Kidney epithelial cell (primary cell): Measurements from ENCODE around the gene LDLRAD4. TPM values are rescaled to one million over a fixed set of nuclear protein-coding genes. Genes with fewer than 3 reads are reported as not detected.

ENCODE experiments used
- DNase-seq: peaks from one replicate; pipeline ENCODE4 v3.0.0-alpha.2; 2010; ENCODE audit warnings: low read depth
- H3K27me3 ChIP-seq: 2 replicates; pipeline ENCODE4 v1.6.0; 2011; ENCODE audit warnings: low read length; ENCODE audit not compliant: control insufficient read depth, insufficient read depth
- H3K36me3 ChIP-seq: 2 replicates; pipeline ENCODE4 v1.5.1; 2011; ENCODE audit warnings: low read length; ENCODE audit not compliant: control insufficient read depth, insufficient read depth
- H3K4me3 ChIP-seq: 2 replicates; pipeline ENCODE4 v1.5.1; 2011; ENCODE audit warnings: low read depth, mild to moderate bottlenecking, control low read depth, low read length
- total RNA-seq: library from RNA; depleted of rRNA; stranded (reverse); fragments of >200 nt; gene quantifications from 2 replicates; pipeline ENCODE4 v1.2.3, GENCODE V29; 2015
- TF ChIP-seq, protein P1 (sequence below): IDR thresholded peaks from 2 replicates; pipeline ENCODE4 v1.5.1; 2011; ENCODE audit warnings: mild to moderate bottlenecking, moderate library complexity, low read length, control low read depth, inconsistent platforms; ENCODE audit not compliant: insufficient read depth, poor library complexity, severe bottlenecking

LDLRAD4 gene
- total RNA-seq, 1 donor from 2014 or later = 5.8 TPM

DNA sequence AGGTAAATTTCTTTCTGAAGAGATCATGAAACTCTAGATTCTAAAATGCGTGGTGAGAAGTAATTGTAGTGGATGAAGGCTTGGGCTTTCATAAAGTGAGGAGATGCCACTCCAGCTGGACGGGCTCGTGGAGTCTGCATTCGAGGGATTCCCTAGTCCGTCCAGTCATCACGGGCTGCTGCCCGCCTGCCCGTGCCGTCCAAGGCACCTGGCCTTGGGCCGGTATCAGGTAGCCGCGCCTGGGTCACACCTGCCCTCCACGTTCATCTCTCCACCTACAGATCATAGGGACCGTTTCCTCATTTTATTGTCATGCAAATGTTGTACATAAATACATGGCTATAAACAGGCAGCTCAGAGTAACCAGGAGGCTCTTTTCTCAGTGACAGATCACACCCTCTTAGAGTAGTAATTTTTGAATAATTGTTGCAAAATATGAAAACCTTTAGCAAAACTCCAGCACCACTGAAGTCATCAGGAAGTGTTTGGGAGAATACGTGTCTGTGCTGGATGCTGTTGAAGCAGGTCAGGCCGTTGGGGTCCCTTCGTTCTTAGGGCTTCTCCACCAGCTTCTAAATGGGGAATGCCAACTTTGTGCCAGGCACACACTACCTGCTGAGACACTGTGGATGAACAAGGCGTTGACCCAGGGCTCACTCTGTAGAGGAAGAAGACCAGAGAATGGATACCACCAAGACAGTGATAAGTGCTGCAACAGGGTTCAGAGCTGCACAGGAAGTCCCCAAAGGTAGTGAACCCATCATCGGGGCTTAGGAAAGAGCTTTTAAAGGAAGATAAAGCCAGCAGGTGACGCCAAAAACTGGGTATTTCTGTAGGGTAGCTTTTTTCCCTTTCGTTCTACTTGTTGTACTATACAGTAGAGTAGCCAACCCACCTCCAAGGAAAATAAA lies 395.3 kb downstream of the LDLRAD4 start:
- peaks cover 28% of the 10 kb centered on the region for H3K27me3 ChIP-seq
- H3K36me3 ChIP-seq = no peaks in the 10 kb centered on the region
- no peak for DNase-seq
- H3K4me3 ChIP-seq = no peak overlapping the region
- TF ChIP-seq, protein P1, sequence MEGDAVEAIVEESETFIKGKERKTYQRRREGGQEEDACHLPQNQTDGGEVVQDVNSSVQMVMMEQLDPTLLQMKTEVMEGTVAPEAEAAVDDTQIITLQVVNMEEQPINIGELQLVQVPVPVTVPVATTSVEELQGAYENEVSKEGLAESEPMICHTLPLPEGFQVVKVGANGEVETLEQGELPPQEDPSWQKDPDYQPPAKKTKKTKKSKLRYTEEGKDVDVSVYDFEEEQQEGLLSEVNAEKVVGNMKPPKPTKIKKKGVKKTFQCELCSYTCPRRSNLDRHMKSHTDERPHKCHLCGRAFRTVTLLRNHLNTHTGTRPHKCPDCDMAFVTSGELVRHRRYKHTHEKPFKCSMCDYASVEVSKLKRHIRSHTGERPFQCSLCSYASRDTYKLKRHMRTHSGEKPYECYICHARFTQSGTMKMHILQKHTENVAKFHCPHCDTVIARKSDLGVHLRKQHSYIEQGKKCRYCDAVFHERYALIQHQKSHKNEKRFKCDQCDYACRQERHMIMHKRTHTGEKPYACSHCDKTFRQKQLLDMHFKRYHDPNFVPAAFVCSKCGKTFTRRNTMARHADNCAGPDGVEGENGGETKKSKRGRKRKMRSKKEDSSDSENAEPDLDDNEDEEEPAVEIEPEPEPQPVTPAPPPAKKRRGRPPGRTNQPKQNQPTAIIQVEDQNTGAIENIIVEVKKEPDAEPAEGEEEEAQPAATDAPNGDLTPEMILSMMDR = no peak

DNA sequence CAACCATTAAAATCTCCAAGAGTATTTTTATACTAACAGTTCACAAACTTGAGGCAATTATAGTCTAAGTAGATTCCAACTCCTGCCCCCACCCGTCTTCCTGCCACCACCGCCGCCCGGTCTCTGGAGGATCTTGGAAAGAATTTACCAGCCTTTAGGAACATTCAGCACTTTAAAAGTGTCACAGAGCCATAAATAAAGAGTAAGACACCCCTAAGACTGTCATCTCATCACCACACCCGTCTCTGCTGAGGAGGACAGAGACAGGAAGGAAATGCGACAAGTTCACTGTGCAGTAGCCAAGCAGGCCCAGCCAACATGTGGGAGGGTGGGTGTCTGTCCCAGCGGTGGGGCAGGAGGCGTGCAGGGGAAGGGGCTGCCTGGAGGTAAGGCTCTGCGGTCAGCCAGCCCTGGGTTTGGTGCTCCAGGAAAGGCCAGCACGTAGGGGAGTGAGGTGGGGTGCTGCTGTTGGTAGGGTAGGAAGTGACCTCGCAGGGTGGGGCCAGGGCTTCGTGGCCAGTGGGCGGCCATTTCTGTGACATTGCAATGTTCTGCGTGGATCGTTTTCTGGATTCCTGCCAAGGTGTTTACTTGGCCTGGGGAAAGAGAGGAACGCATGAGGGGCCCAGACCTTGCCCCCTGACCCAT lies 396.2 kb downstream of the LDLRAD4 start:
- Histone ChIP-seq H3K27me3 (peaks cover 28% of the 10 kb centered on the region), H3K4me3 (no peak overlapping the region), H3K36me3 (no peaks in the 10 kb centered on the region)
- DNase-seq = no peak
- TF ChIP-seq, protein P1 = no peak

DNA sequence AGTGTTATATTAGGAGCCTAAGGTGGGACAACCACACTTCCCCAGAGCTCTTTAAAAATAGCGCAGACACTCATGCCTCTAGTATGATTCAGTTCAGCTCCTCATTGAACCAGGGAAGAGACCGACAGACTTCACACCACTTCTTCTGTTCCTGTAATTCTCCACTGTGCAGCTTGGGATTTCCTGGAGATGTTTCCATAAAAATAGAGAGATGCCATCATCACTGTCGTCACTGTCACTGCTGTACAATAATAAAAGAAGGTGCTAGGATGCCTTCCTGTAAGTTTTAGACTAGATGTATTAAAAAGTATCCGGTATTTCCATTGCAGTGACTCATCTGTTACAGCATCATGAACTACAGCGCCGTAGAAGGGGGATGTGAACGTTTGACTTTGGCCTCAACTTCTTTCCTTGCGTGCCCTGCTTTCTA lies 396.9 kb downstream of the LDLRAD4 start:
- Histone ChIP-seq H3K4me3 (no peak overlapping the region), H3K27me3 (peaks cover 28% of the 10 kb centered on the region), H3K36me3 (no peaks in the 10 kb centered on the region)
- DNase-seq = no peak
- TF ChIP-seq, protein P1 = no peak

DNA sequence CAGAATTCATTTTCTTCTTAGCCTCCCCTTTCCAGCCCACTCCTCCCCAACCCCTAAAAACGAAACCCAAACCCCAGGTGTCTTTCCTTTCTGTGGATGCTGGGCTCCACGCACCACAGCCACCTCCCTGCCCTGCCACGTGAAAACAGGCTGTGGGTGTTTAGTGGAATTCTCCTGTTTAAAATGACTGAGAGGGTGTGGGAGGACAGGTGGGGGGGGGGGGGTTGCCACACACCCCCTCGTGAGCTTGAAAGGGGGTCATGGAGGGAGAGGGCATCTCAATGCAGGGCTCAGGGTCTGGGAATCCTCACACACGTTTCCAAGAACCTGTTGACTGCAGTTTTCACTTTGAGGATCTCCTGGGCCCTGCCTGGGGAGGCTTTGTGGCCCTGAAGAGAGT lies 397.5 kb downstream of the LDLRAD4 start:
- TF ChIP-seq, protein P1 = no peak
- Histone ChIP-seq H3K36me3 (no peaks in the 10 kb centered on the region), H3K27me3 (peaks cover 26% of the 10 kb centered on the region), H3K4me3 (no peak overlapping the region)
- DNase-seq = no peak

DNA sequence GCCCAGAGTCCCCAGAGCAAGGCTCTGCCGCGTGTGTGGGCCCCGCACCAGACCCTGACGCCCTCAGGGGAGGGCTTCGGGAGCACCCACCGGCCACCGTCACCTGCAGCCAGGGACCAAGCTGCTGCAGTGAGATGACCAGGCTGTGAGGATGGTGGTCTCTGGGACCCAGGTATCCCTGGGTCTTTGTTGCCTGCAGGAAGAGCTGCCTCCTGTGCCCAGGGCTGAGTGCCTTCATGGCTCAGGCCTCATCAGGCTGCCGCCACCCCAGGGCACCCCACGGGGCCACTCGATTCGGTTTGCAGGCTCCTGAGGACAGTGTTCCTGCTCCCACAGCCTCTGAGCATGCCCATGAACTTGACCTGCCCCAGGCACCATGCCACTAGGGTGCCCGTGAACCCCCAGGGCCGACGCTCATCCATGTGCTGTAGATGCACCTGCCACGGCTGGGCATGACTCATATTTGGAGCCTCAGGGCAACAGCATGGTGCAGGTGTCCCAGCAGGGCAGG lies 398.0 kb downstream of the LDLRAD4 start:
- Histone ChIP-seq H3K36me3 (no peaks in the 10 kb centered on the region), H3K27me3 (peaks cover 20% of the 10 kb centered on the region), H3K4me3 (no peak overlapping the region)
- TF ChIP-seq, protein P1 = no peak
- DNase-seq = no peak
